NK-92 treated with Interleukin-12 subunit alpha and Interleukin-12 subunit beta, amount 100 ng/mL, for 24 hours (cell line): ENCODE results near the gene SOAT1.
"Not testable (repeated sequence)": the region's sequence is repeated elsewhere in the genome, so short reads cannot be mapped to it uniquely, and the experiment has no call there.

Experiments used
- DNase-seq: peaks from one replicate; lab custom pipeline; 2025; lab: John Stamatoyannopoulos, UW

The SOAT1 gene

GRCh38 chr1:179293340-179294327 lies at the start of gene SOAT1:
SOAT1 (plus strand) TSS chr1:179293797; CDS start chr1:179302685, 8,888 bp downstream.
- DNase-seq: peak; percentile 92

DNA sequence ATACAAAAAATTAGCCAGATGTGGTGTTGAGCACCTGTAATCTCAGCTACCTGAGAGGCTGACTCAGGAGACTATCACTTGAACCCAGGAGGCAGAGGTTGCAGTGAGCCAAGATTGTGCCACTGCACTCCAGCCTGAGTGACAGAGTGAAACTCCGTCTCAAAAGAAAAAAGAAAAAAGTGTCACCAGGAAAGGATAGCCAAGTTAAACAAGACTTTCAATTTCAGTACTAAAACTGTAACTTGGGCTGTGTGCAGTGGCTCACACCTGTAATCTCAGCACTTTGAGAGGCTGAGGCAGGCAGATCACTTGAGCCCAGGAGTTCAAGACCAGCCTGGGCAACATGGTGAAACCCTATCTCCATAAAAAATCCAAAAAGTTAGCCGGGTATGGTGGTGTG lies 48.2 kb upstream of the SOAT1 start:
- DNase-seq: not testable (repeated sequence)

GRCh38 chr1:179247923-179248322 lies 45.7 kb upstream of the SOAT1 start:
- DNase-seq: no peak

GRCh38 chr1:179251675-179252074 lies 41.9 kb upstream of the SOAT1 start:
- DNase-seq: no peak

GRCh38 chr1:179252606-179253005 lies 41.0 kb upstream of the SOAT1 start:
- DNase-seq: no peak

DNA sequence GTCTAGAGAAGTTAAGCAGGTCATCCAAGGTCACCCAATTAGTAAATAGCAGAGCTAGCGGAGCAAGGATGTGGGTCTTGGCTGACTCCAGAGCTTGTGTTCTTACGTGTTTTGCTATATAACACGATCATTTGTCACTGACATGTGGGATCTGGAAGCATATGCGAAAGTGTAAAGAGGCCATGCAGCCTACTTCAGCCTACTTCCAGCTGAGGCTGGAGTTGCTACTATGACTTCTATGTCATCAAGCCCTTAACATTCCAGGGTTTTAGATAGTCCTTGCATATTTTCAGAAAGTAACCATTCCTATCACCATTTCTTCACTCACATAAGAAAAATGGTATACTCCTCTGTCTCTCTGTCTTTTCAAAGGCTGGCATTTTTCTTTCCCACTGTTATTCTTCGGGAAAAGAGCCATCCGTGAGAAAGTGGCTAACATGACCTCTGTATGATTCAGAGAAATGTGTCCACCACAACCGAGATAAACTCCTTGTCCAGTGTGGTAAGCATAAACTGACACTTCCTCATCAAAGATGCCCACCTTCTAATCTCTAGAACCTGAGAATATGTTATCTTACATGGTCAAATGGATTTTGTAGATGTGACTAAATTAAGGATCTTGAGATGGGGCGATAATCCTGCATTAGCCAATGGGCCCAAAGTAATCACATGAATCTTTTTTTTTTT lies 40.2 kb upstream of the SOAT1 start:
- no peak for DNase-seq

DNA sequence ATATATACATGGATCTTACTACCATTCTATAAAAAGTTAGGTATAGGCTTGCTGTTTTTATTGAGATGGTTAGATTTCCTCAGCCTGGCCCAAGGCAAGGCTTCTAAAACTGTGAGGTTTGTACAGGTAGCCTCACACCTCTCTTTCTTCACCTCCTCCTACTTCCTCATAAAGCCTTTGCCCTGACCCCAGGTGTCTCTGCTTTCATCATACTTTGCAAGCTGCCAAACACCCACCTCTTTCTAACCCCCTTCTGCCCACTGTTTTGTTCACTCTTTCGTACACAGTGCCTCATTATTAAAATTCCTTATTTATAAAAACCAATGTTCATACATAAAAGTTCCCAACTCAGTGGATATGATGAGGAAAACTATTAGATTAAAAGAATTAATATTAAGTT lies 31.4 kb upstream of the SOAT1 start:
- DNase-seq: no peak

GRCh38 chr1:179263121-179263520 lies 30.5 kb upstream of the SOAT1 start:
- no peak for DNase-seq

- no peak for DNase-seq
These were observed 29.1 kb upstream of the SOAT1 start for GRCh38 chr1:179264507-179264906.

- no peak for DNase-seq
These were observed 24.5 kb upstream of the SOAT1 start for GRCh38 chr1:179269071-179269470.

- not testable (repeated sequence) for DNase-seq
These were observed 19.2 kb upstream of the SOAT1 start for GRCh38 chr1:179274424-179274823.

GRCh38 chr1:179278920-179279319 lies 14.7 kb upstream of the SOAT1 start:
- no peak for DNase-seq

- DNase-seq: no peak
These were observed 9.6 kb upstream of the SOAT1 start for GRCh38 chr1:179283992-179284391.

- DNase-seq: no peak
These were observed 5.7 kb upstream of the SOAT1 start for GRCh38 chr1:179287946-179288345.

DNA sequence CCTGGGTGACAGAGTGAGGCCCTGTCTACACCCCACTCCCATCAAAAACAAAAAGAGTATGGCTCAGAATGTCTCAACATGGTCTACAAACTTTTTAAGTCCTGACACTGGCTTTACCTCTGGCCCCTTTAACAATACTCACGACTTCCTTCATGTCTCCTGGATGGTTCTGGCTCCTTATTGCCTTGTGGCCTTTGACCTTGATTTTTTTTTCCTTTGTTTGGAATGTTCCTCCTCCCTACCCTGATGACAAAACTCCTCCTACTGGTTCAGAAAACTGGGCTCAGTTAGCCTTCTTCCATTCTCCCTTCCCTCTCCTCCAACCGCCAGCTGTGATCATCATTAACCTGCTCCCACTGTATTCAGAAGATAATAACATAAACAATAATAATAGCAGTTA lies 4.6 kb upstream of the SOAT1 start:
- no peak for DNase-seq

DNA sequence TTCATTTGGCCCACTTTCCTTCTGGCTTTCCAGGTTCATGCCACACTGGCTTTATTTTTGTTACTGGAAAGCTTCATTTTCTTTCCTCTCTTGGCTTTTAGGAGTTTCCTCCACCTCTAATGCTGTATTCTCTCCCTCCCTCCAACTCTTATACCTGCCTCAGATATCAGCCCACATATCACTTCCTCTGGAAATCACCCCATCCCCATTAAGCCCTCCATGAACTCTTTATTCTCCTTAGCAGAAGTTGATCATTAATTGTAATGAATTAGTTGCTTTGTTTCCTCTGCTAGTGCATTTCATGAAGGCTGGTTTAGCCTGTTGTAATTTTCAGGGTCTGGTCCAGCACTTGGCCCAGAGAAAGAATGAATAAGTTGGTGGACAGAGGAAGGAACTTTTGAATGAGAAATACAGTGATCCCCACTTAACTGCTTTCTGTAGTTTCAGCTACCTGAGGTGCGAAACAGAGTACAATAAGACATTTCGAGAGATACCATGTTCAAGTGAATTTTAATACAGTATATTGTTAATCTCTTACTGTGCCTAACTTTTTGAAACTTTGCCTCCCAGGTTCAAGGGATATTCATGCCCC lies 1.7 kb downstream of the SOAT1 start:
- no peak for DNase-seq

- DNase-seq: no peak
These were observed 2.9 kb downstream of the SOAT1 start for GRCh38 chr1:179296356-179297104.

- DNase-seq: no peak
These were observed 3.4 kb downstream of the SOAT1 start for GRCh38 chr1:179297105-179297378.

DNA sequence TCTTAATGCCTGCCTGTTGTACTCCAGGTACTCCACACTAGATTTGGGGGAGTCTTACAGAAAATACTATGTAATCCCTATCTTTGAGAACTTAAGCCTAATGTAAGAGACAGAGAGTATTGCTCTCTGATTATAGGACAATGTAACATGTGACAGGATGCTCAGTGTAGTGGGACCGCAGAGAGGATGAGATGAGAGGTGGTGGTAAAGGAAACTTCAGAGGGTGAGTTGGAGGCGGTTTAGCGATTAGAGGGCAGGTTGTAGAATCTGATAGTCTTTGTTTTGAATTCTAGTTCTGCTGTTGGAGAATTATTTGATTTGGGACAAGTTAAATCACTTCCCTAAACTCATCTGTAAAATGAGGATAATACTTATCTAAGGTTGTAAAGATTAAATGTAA lies 5.4 kb downstream of the SOAT1 start:
- DNase-seq: peak; percentile 3

- DNase-seq: no peak
These were observed 6.5 kb downstream of the SOAT1 start for GRCh38 chr1:179300112-179300511.

DNA sequence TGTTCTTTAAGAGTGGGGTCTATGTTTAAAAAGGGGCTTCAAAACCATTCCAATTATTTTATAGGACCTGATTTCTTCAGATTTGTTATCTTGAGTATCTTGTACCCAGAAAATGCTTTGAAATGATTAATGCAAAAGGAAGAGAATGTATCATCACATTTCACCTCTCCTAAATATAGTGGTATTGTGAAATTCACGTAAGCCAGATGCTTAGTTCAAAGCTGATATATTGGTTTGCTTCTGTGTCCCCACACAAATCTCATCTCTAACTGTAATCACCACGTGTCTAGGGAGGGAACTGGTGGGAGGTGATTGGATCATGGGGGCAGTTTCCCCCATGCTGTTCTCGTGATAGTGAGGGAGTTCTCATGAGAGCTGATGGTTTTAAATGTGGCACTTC lies 8.5 kb downstream of the SOAT1 start:
- no peak for DNase-seq

DNA sequence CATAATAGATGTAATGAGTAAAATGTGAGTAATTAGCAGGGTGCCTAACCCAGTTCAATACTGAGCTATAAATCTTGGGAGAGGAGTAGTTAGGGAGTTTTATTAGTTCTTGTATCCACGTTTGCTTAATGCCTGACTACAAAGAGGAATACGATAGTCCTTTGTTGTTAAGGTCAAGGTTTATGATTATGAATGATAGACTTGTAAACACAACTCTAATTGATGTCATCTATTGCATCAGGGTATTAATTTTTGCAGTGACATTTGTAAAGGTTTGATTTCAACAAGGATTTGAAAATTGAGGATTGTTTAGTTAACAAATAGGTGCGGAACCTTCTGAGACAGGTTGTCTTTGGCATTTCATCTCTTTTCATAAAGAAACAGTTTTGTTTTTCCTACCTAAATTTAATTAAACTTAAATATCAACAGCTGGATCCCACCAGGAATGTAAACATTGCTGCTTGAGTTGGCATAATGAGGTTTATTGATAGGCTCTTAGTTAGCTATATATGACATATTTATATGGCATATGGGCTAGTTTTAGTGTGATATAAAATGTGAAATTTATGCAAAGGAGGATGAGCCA lies 9.7 kb downstream of the SOAT1 start:
- DNase-seq: no peak
